Smooth muscle cell (in vitro differentiated cells): Measurements from ENCODE around the gene EHD2. TPM values are rescaled to one million over a fixed set of nuclear protein-coding genes. Genes with fewer than 3 reads are reported as not detected.

Source experiments
- DNase-seq: peaks from one replicate; lab custom pipeline; 2025; ENCODE audit not compliant: unreplicated experiment; lab: John Stamatoyannopoulos, UW
- H2AFZ ChIP-seq: fragments of 200-600 bp; sonication (generic); 2 replicates; pipeline ENCODE4 v1.6.0; 2016; ENCODE audit warnings: antibody characterized with exemption, low read depth, mild to moderate bottlenecking
- H3F3A ChIP-seq: fragments of 200-600 bp; sonication (generic); 2 replicates; pipeline ENCODE4 v1.6.0; 2017; ENCODE audit warnings: antibody characterized with exemption, low read depth
- H3K27ac ChIP-seq: fragments of 200-600 bp; sonication (generic); 2 replicates; pipeline ENCODE4 v1.5.1; 2016; ENCODE audit warnings: low read depth, mild to moderate bottlenecking
- H3K27me3 ChIP-seq: fragments of 200-600 bp; sonication (generic); 2 replicates; pipeline ENCODE4 v1.6.1; 2016; ENCODE audit warnings: low read depth, mild to moderate bottlenecking
- H3K36me3 ChIP-seq: fragments of 200-600 bp; sonication (generic); 2 replicates; pipeline ENCODE4 v1.5.1; 2016; ENCODE audit warnings: low read depth
- H3K4me1 ChIP-seq: fragments of 200-600 bp; sonication (generic); 2 replicates; pipeline ENCODE4 v1.5.1; 2016; ENCODE audit warnings: low read depth
- H3K4me2 ChIP-seq: fragments of 200-600 bp; sonication (generic); 2 replicates; pipeline ENCODE4 v1.6.0; 2016; ENCODE audit warnings: mild to moderate bottlenecking
- H3K4me3 ChIP-seq: fragments of 200-600 bp; sonication (generic); 2 replicates; pipeline ENCODE4 v1.5.1; 2016; ENCODE audit warnings: mild to moderate bottlenecking
- H3K79me2 ChIP-seq: fragments of 200-600 bp; sonication (generic); 2 replicates; pipeline ENCODE4 v1.6.0; 2016; ENCODE audit warnings: low read depth, mild to moderate bottlenecking
- H3K9ac ChIP-seq: fragments of 200-600 bp; sonication (generic); 2 replicates; pipeline ENCODE4 v1.6.0; 2016; ENCODE audit warnings: low read depth
- H3K9me3 ChIP-seq: fragments of 200-600 bp; sonication (generic); replicated peaks from 2 replicates; pipeline ENCODE4 v1.5.1; 2016; ENCODE audit warnings: low read depth
- H4K20me1 ChIP-seq: fragments of 200-600 bp; sonication (generic); 2 replicates; pipeline ENCODE4 v1.6.0; 2016; ENCODE audit warnings: low read depth
- WGBS: methylation state at CpG from one replicate; pipeline ENCODE4 v1.1.7; 2016; ENCODE audit warnings: low lambda C conversion rate; 5-methylcytosine and 5-hydroxymethylcytosine counted together
- polyA plus RNA-seq: library from polyadenylated mRNA; unstranded; fragments of >200 nt; fragmentation: Nextera tagmentation; extraction: Ambion mirVana; gene quantifications from 2 replicates; pipeline ENCODE4 v1.2.1, GENCODE V29; 2016
- total RNA-seq: library from RNA; depleted of rRNA; stranded (reverse); fragments of >200 nt; gene quantifications from 2 replicates; pipeline ENCODE4 v1.2.3, GENCODE V29; 2014
- TF ChIP-seq, protein P1 (sequence below): fragments of 200-600 bp; sonication (generic); IDR thresholded peaks from 2 replicates; pipeline ENCODE4 v1.5.1; 2017; ENCODE audit warnings: borderline replicate concordance, mild to moderate bottlenecking, antibody characterized with exemption; ENCODE audit not compliant: insufficient read depth, poor library complexity, severe bottlenecking

Gene EHD2
- total and polyA plus RNA-seq, 2 experiments from 2014 or later: 65.6 to 200 TPM

GRCh38 chr19:47681936-47682335 is 31.3 kb upstream of the EHD2 start:
- Histone ChIP-seq H4K20me1 (peaks cover 63% of the 10 kb centered on the region), H3K4me3 (no peak overlapping the region)
- WGBS: over 99% methylated on average over 6 of the region's 23 CpGs

GRCh38 chr19:47682939-47683338 is 30.3 kb upstream of the EHD2 start:
- Histone ChIP-seq H3K4me2 (no peak overlapping the region), H3K79me2 (peaks cover 8% of the 10 kb centered on the region), H3K4me1 (no peaks in the 10 kb centered on the region), H3K27ac (no peak overlapping the region), H3K9me3 (no peaks in the 10 kb centered on the region), H3K4me3 (no peak overlapping the region), H3K36me3 (peaks cover 3% of the 10 kb centered on the region), H3K9ac (no peak overlapping the region), H3K27me3 (no peaks in the 10 kb centered on the region), H2AFZ (no peak overlapping the region), H4K20me1 (peaks cover 72% of the 10 kb centered on the region), H3F3A (no peaks in the 10 kb centered on the region)
- TF ChIP-seq, protein P1, sequence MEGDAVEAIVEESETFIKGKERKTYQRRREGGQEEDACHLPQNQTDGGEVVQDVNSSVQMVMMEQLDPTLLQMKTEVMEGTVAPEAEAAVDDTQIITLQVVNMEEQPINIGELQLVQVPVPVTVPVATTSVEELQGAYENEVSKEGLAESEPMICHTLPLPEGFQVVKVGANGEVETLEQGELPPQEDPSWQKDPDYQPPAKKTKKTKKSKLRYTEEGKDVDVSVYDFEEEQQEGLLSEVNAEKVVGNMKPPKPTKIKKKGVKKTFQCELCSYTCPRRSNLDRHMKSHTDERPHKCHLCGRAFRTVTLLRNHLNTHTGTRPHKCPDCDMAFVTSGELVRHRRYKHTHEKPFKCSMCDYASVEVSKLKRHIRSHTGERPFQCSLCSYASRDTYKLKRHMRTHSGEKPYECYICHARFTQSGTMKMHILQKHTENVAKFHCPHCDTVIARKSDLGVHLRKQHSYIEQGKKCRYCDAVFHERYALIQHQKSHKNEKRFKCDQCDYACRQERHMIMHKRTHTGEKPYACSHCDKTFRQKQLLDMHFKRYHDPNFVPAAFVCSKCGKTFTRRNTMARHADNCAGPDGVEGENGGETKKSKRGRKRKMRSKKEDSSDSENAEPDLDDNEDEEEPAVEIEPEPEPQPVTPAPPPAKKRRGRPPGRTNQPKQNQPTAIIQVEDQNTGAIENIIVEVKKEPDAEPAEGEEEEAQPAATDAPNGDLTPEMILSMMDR: no peak
- no peak for DNase-seq
- 79% methylated on average over 6 of the region's 6 CpGs for WGBS

More at GRCh38 chr19:47681936-47682335, 31.3 kb upstream of the EHD2 start:
- Histone ChIP-seq H3K27ac (no peak overlapping the region), H3K79me2 (peaks cover 7% of the 10 kb centered on the region), H3K27me3 (no peaks in the 10 kb centered on the region), H3K4me1 (no peaks in the 10 kb centered on the region), H3F3A (no peaks in the 10 kb centered on the region), H3K36me3 (peaks cover 3% of the 10 kb centered on the region), H2AFZ (no peak overlapping the region), H3K4me2 (no peak overlapping the region), H3K9me3 (no peaks in the 10 kb centered on the region), H3K9ac (no peak overlapping the region)
- DNase-seq: no peak
- TF ChIP-seq, protein P1: no peak

GRCh38 chr19:47686679-47687450 is 26.4 kb upstream of the EHD2 start:
- H3K9me3 ChIP-seq: no peaks in the 10 kb centered on the region
- H3K4me3 ChIP-seq: no peak overlapping the region
- WGBS: 95% methylated on average over 7 of the region's 7 CpGs
- H3K36me3 ChIP-seq: peaks cover 3% of the 10 kb centered on the region
- H3K4me2 ChIP-seq: no peak overlapping the region
- no peak for DNase-seq
- H2AFZ ChIP-seq: no peak overlapping the region
- H4K20me1 ChIP-seq: peaks cover 76% of the 10 kb centered on the region
- H3K27me3 ChIP-seq: no peaks in the 10 kb centered on the region
- H3K9ac ChIP-seq: no peak overlapping the region
- H3K27ac ChIP-seq: no peak overlapping the region
- H3K79me2 ChIP-seq: peaks cover 8% of the 10 kb centered on the region
- TF ChIP-seq, protein P1: no peak
- no peaks in the 10 kb centered on the region for H3F3A ChIP-seq
- no peaks in the 10 kb centered on the region for H3K4me1 ChIP-seq

DNA sequence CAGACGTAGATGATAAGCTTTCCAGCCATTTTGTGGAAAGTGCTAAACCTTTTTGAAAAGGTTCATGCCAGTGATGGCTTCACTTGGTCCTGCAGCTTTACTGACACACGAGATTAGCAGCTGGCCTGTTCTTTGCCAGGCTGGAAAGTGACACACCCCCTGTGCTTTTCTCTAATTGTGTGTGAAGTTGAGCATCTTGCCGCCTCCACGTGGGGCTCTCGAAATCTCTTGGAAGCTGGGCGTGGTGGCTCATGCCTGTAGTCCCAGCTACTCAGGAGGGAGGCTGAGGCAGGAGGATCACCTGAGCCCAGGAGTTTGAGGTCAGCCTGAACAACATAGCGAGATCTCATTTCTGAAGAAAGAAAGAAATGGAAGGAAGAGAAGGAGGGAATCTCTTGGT is 25.3 kb upstream of the EHD2 start:
- no peak overlapping the region for H3K4me3 ChIP-seq
- no peak for DNase-seq
- H3K79me2 ChIP-seq: peaks cover 8% of the 10 kb centered on the region
- H3F3A ChIP-seq: no peaks in the 10 kb centered on the region
- H3K4me2 ChIP-seq: no peak overlapping the region
- no peaks in the 10 kb centered on the region for H3K9me3 ChIP-seq
- H3K27me3 ChIP-seq: no peaks in the 10 kb centered on the region
- TF ChIP-seq, protein P1: no peak
- no peaks in the 10 kb centered on the region for H3K36me3 ChIP-seq
- WGBS: 95% methylated on average over 7 of the region's 7 CpGs
- H3K27ac ChIP-seq: no peak overlapping the region
- H4K20me1 ChIP-seq: peaks cover 82% of the 10 kb centered on the region
- no peak overlapping the region for H3K9ac ChIP-seq
- H3K4me1 ChIP-seq: no peaks in the 10 kb centered on the region
- no peak overlapping the region for H2AFZ ChIP-seq
